HCT116 (cell line): Measurements from ENCODE around the gene NDE1. TPM values are rescaled to one million over a fixed set of nuclear protein-coding genes. Genes with fewer than 3 reads are reported as not detected.

Experiments used
- ATAC-seq: fragments of 200-7000 bp; cut with Tn5 transposase; 2 replicates; pipeline ENCODE4 v1.9.1; 2020; ENCODE audit warnings: mild to moderate bottlenecking, moderate library complexity
- BruUV-seq: library from RNA; stranded (reverse); fragments of 400-500 nt; replicated peaks from 2 replicates; lab custom pipeline; 2021; lab: Mats Ljungman, UMichigan
- CTCF ChIA-PET: fragments of 300-600 bp; sonication (Branson Sonifier 250); formaldehyde crosslinking; loops from one replicate; lab custom pipeline; 2021; ENCODE audit warnings: antibody characterized with exemption; lab: Charles Lee
- POLR2A ChIA-PET: fragments of 300-600, 350-600 bp; sonication (Branson Sonifier 250); formaldehyde crosslinking; loops from one replicate; lab custom pipeline; 2021; ENCODE audit warnings: antibody characterized with exemption; lab: Charles Lee
- RAD21 ChIA-PET, 2 experiments: fragments of 300-600 bp; sonication (Branson Sonifier 250); formaldehyde crosslinking; loops; one replicate each; lab custom pipeline; 2023; ENCODE audit warnings: low total read pairs in 2 of 2; ENCODE audit not compliant: uncharacterized antibody in 2 of 2, unreplicated experiment in 2 of 2, low non-redundant PET in 1 of 2; lab: Charles Lee
- DNase-seq: peaks from one replicate; pipeline ENCODE4 v3.0.0-alpha.2; 2010; ENCODE audit warnings: low read depth, low spot score
- H2AFZ ChIP-seq: fragments of 200-600 bp; shearing (Covaris generic), sonication (generic); 2 replicates; pipeline ENCODE4 v1.6.1; 2017; ENCODE audit warnings: low read depth, mixed run types, mixed read lengths, antibody characterized with exemption, low read length; ENCODE audit not compliant: poor library complexity, severe bottlenecking
- H3K27ac ChIP-seq: 2 replicates; pipeline ENCODE4 v1.5.1; 2012; ENCODE audit warnings: low read depth, low read length
- H3K27me3 ChIP-seq: fragments of 200-600 bp; sonication (generic); 2 replicates; pipeline ENCODE4 v1.6.1; 2016; ENCODE audit warnings: mixed run types, low read length, mixed read lengths; ENCODE audit not compliant: insufficient read depth
- H3K36me3 ChIP-seq, 2 experiments: fragments of 200-500 bp in 1 of 2; fragments of 200-600 bp in 1 of 2; sonication (Bioruptor generic) in 1 of 2; sonication (generic) in 1 of 2; 2 replicates each; pipeline versions ENCODE4 v1.5.1 to v1.6.1; 2014 to 2016; ENCODE audit warnings: low read length in 2 of 2, inconsistent platforms in 1 of 2, mixed read lengths in 1 of 2, mixed run types in 1 of 2; ENCODE audit not compliant: insufficient read depth in 2 of 2, control insufficient read depth in 1 of 2
- H3K4me1 ChIP-seq, 2 experiments: fragments of 200-600 bp in 1 of 2; sonication (generic) in 1 of 2; 2 replicates each; pipeline versions ENCODE4 v1.5.1 to v1.6.1; 2012 to 2017; ENCODE audit warnings: low read length in 2 of 2, inconsistent platforms in 1 of 2, mild to moderate bottlenecking in 1 of 2, mixed read lengths in 1 of 2, mixed run types in 1 of 2, moderate library complexity in 1 of 2; ENCODE audit not compliant: insufficient read depth in 2 of 2, control insufficient read depth in 1 of 2
- H3K4me2 ChIP-seq: fragments of 200-600 bp; sonication (generic); 2 replicates; pipeline ENCODE4 v1.6.1; 2017; ENCODE audit warnings: mixed run types, low read length, mixed read lengths
- H3K4me3 ChIP-seq, 2 experiments: fragments of 200-600 bp in 1 of 2; sonication (generic) in 1 of 2; replicated peaks in 1 of 2; 2 replicates each; pipeline ENCODE4 v1.5.1; 2011 to 2016; ENCODE audit warnings: low read length in 2 of 2, control low read depth in 1 of 2, low read depth in 1 of 2, mild to moderate bottlenecking in 1 of 2, mixed read lengths in 1 of 2, mixed run types in 1 of 2
- H3K79me2 ChIP-seq: fragments of 200-600 bp; sonication (generic); 2 replicates; pipeline ENCODE4 v1.6.1; 2017; ENCODE audit warnings: mild to moderate bottlenecking, mixed run types, low read length, moderate library complexity, mixed read lengths; ENCODE audit not compliant: insufficient read depth
- H3K9ac ChIP-seq: fragments of 200-600 bp; sonication (generic); 2 replicates; pipeline ENCODE4 v1.6.1; 2016; ENCODE audit warnings: low read length, mixed read lengths
- H3K9me2 ChIP-seq: fragments of 200-600 bp; sonication (generic), shearing (Covaris generic); 2 replicates; pipeline ENCODE4 v1.6.1; 2017; ENCODE audit warnings: mixed run types, mild to moderate bottlenecking, moderate library complexity; ENCODE audit not compliant: insufficient read depth
- H3K9me3 ChIP-seq, 2 experiments: fragments of 200-500 bp in 1 of 2; fragments of 200-600 bp in 1 of 2; sonication (Bioruptor generic) in 1 of 2; sonication (generic) in 1 of 2; 2 replicates each; pipeline ENCODE4 v1.6.1; 2014 to 2017; ENCODE audit warnings: low read length in 2 of 2, mixed read lengths in 2 of 2, inconsistent platforms in 1 of 2, low read depth in 1 of 2, mild to moderate bottlenecking in 1 of 2, mixed run types in 1 of 2, moderate library complexity in 1 of 2; ENCODE audit not compliant: control insufficient read depth in 1 of 2, insufficient read depth in 1 of 2
- H4K20me1 ChIP-seq: fragments of 200-600 bp; sonication (generic), shearing (Covaris generic); 2 replicates; pipeline ENCODE4 v1.6.1; 2017; ENCODE audit warnings: mixed run types, mild to moderate bottlenecking, moderate library complexity; ENCODE audit not compliant: insufficient read depth
- CBX3 ChIP-seq: IDR thresholded peaks from 2 replicates; pipeline ENCODE4 v1.6.1; 2012; ENCODE audit warnings: low read depth
- EGR1 ChIP-seq: IDR thresholded peaks from 2 replicates; pipeline ENCODE4 v1.6.1; 2012; ENCODE audit warnings: low read depth
- ELF1 ChIP-seq: IDR thresholded peaks from 2 replicates; pipeline ENCODE4 v1.6.1; 2012; ENCODE audit warnings: low read depth, borderline replicate concordance
- EZH2phosphoT487 ChIP-seq: fragments of 200-600 bp; IDR thresholded peaks from 2 replicates; pipeline ENCODE4 v1.6.1; 2018; ENCODE audit warnings: antibody characterized with exemption, borderline replicate concordance
- JUND ChIP-seq: IDR thresholded peaks from 2 replicates; pipeline ENCODE4 v1.6.1; 2012
- RAD21 ChIP-seq: IDR thresholded peaks from 2 replicates; pipeline ENCODE4 v1.6.1; 2012; ENCODE audit warnings: low read depth, mild to moderate bottlenecking
- REST ChIP-seq: IDR thresholded peaks from 2 replicates; pipeline ENCODE4 v1.6.1; 2012; ENCODE audit warnings: low read depth
- SP1 ChIP-seq: IDR thresholded peaks from 2 replicates; pipeline ENCODE4 v1.6.1; 2012; ENCODE audit warnings: low read depth
- SRF ChIP-seq: IDR thresholded peaks from 2 replicates; pipeline ENCODE4 v1.6.1; 2012; ENCODE audit warnings: low read depth
- TCF7L2 ChIP-seq: IDR thresholded peaks from 2 replicates; pipeline ENCODE4 v1.7.0; 2011; ENCODE audit warnings: borderline replicate concordance, inconsistent platforms; ENCODE audit not compliant: insufficient read depth, insufficient read length; ENCODE audit errors: extremely low read depth
- ZBTB33 ChIP-seq: IDR thresholded peaks from 2 replicates; pipeline ENCODE4 v1.6.1; 2011; ENCODE audit warnings: mild to moderate bottlenecking, low read length, moderate library complexity; ENCODE audit not compliant: insufficient replicate concordance; ENCODE audit errors: extremely low read depth
- intact Hi-C: fragments of 100-400 bp; cut with micrococcal nuclease; formaldehyde crosslinking; loops from 2 replicates; pipeline ENCODE4 v1.10.0; 2022
- total RNA-seq: library from RNA; stranded (reverse); gene quantifications from one replicate; pipeline ENCODE4 v1.2.1, GENCODE V29; 2021; ENCODE audit not compliant: unreplicated experiment

NDE1 gene
- total RNA-seq, 1 experiment from 2014 or later, result 103 TPM

GRCh38 chr16:15658149-15658548, 8.1 kb downstream of the NDE1 start:
- ATAC-seq (peak; percentile 47), DNase-seq (no peak)
- Histone ChIP-seq H3K27me3 (no peaks in the 10 kb centered on the region), H3K4me2 (no peak overlapping the region), H3K4me1 (no peaks in the 10 kb centered on the region; a peak in 1 of 4 replicates), H3K9ac (no peak overlapping the region), H3K9me3 (no peaks in the 10 kb centered on the region), H3K9me2 (no peaks in the 10 kb centered on the region), H4K20me1 (no peaks in the 10 kb centered on the region), H3K36me3 (peaks cover 2 to 7% of the 10 kb centered on the region in 2 experiments; a peak in 1 of 4 replicates), H2AFZ (no peak overlapping the region), H3K4me3 (no peak overlapping the region), H3K79me2 (peaks cover 88% of the 10 kb centered on the region), H3K27ac (no peak overlapping the region)
- BruUV-seq, result no TSS peak
- CTCF ChIA-PET, result interaction anchor here (0.7 kb wide), 1 partner anchor 24 kb away, joined by 3 read pairs; no protein-coding TSS in a partner anchor
- RAD21 ChIA-PET, result no interaction called here
- intact Hi-C loops, result no loop called here
- POLR2A ChIA-PET, result no interaction called here
- no peak for TF ChIP-seq JUND
- TF ChIP-seq ELF1, result no peak
- TF ChIP-seq TCF7L2, result no peak
- no peak for TF ChIP-seq SRF
- no peak for TF ChIP-seq REST
- no peak for TF ChIP-seq RAD21
- TF ChIP-seq CBX3, result no peak
- TF ChIP-seq ZBTB33, result no peak
- TF ChIP-seq SP1, result no peak
- TF ChIP-seq EZH2phosphoT487, result no peak
- no peak for TF ChIP-seq EGR1
